Measurements from ENCODE around the gene KLK2.

KLK2 gene

DNA sequence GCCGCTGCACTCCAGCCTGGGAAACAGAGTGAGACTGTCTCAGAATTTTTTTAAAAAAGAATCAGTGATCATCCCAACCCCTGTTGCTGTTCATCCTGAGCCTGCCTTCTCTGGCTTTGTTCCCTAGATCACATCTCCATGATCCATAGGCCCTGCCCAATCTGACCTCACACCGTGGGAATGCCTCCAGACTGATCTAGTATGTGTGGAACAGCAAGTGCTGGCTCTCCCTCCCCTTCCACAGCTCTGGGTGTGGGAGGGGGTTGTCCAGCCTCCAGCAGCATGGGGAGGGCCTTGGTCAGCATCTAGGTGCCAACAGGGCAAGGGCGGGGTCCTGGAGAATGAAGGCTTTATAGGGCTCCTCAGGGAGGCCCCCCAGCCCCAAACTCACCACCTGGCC, at the start of gene KLK2:
Gene KLK2 (plus strand): TSS at position 384 of the 400 bp plus-strand sequence. CDS start 35 bp downstream, outside the sequence.
- no peak for DNase-seq

DNA sequence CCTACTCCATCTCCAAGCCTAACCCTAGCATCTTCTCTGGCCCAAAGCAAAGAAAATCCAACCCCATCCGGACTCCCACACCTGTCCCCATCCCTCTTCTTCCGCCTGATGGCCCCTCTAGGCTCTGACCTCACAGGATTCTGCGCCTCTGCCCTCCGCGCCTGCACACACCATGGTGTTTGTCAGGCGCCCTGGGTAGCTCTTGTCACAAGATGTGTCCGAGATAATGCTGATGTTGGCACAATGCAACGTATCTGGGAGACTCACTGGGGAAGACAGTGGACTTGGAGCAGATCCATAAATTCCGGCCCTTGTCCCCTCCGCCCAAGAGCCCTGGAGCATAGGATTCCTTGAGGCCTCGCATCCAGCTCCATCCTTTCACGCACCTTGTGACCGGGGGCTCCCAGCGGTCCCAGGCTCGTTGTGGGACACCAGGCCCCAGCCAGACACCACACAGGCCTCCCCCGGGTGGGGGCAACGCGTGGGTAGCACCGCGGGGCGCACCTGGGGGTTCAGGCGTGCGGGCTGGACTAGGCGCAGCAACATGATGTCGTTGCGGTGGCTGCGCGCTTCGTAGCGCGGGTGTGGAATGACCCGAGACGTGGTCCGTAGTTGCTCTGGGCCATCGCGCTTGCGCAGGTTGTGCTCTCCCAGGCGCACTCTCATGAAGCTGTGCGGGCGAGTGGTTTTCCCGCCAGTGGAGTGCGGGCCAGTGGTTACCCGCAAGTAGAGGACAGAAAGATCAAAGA, 46.6 kb upstream of the KLK2 start:
- no peak for DNase-seq

DNA sequence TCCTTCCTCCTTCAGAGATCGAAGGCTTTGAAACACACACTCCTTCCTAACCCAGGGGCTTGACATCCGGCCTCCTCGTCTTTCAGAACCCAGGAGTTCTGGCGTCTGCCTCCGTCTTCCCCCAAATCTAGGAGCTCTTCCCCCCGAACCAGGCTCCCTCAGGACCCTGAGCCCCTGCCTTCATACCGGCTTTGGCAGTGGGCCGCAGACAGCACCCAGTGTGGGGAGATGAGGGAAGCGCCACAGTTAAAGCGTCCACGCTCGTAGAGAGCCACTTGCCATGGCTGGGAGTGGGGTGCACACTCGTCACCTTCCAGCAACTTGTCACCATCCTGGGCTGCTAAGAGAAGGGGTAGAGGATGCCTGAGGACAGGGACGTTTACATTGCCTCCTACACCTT, 45.8 kb upstream of the KLK2 start:
- no peak for DNase-seq

DNA sequence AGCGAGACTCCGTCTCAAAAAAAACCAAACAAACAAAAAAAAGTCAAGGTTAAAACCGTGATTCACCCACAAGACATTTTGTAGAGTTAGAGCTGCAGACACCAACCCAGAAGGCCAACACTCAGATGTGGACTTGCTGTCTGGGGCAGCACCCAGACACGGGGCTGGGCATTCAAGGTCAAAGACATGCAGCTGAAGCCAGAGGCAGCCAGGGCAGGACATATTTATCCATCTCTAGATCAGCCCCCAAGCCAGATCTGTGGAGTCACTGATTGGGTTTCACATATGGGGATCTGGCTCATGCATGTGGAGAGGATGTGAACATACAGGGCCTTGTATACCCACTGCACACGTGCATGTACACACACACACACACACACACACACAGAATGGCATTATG, 43.4 kb upstream of the KLK2 start:
- no peak for DNase-seq

DNA sequence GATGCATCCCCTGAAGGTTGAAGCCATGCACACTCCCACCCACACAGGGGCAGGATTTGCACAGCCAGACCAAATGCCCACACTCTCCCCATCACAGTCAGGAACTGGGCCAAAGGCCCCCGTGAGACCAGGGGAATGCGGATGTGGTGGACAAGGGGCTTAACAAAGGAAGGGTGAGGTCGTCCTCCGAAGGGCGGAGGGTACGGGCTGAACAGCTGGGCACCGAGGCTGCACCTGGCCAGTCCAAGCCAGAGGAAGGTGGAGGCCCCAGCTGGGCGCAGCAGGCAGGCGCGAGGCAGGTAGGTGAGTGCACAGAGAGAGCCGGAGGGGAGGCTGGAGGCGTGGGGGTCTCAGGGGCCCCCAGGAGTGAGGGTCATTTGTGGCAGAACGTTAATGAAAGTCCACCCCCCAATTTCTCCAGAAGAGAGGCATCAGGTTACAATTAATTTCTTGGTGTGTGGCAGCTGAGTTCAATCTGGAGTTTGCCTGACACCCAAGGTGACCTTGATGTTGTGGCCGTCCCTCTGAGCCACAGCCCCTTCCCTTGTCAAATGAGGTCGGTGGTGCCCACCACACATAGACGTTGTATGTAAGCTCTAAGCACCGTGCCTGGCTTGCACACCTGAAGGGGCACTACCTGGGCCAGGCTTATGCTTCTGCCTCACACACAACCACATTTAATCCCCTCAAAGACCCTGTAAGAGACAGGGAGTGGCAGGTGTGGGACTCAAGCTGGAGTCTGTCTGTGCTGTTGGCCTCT, 42.8 kb upstream of the KLK2 start:
- DNase-seq: no peak

DNA sequence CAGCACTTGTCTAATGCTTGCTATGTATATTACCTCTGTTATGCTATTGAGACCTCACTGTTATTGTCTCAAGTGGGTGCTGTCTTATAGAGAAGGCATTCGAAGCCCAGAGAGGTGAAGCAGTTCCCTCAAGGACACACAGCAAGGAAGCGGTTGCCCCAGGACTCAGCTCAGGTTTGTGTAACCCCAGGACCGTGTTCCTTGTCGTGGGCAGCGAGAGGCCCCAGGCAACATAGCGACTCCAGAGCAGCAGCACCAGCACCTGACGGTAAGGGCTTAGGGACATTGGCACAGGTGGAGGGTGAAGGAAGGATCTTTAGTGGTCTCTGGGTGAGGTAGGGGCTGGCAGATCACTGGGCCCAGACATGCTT, 42.2 kb upstream of the KLK2 start:
- no peak for DNase-seq

DNA sequence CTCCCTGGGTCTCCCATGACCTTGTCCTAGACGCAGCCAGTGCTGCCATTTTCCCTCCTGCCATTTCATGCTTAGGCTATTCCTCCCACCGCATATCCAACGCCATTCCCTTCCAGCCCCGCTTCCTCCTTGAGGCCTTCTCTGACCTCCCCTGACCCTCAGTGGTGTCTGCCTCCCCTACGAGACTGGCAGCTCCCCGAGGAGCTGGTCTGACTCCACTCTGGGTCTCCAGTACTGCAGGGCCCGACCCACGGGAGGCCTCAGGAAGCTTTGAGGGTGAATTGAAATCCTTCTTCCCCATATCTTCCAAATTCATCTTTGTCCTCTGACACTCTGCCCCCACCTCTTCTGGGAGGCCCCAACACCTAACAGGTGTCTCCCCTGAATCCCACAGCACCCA, 40.6 kb upstream of the KLK2 start:
- DNase-seq: no peak

DNA sequence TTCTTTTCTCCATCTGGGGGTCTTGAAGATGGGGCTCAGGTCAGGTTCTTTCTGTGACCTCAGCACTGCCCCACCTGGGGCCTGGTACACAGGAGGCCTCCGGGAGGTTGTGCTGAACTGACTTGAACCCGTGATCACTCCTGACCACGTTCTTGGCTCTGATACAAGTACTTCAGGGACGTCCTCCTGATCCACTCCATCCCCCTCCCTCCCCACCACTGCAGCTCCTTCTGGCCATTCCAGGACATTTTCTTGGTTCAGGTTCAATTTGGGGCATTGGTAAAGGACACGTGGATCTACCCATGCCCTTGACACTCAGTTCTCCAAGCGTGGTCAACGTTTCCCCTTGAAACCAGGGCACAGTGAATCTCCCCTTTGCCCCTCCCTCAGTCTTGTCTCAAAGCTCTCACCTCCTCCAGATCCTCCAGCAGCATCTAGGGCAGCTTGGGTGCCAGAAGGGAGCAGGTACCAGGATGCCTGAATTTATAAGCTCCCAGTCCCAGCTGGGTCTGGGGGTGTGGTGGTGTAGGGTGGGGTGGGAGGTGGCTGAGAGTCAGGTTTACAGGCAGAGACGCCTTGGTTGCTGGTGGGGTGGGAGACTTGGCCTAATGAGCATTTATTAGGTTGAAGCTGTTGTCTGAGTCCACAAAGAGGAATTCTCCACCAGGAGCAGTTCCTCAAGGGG, 40.0 kb upstream of the KLK2 start, which contains the start of gene KLK15:
Gene KLK15 (minus strand): TSS at position 458 of the 685 bp plus-strand sequence. CDS start 2,082 bp downstream, outside the sequence.
- DNase-seq: no peak

DNA sequence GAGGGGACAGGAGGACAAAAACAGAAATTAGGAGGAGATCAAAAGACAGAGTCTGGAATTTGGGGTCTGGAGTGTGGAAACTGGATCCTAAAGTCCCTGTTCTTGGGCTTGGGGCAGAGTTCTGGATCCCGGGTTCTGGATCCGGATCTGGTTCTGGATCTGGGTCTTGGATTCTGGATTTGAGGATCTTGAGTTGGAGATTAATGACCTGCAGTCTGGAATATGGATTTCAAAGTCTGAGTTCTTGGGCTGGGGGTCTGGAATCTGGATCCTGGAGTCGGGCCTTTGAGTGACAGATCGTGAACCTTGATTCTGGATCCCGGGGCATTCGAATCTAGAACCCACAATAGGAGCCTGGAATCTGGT, 39.5 kb upstream of the KLK2 start:
- DNase-seq: no peak

DNA sequence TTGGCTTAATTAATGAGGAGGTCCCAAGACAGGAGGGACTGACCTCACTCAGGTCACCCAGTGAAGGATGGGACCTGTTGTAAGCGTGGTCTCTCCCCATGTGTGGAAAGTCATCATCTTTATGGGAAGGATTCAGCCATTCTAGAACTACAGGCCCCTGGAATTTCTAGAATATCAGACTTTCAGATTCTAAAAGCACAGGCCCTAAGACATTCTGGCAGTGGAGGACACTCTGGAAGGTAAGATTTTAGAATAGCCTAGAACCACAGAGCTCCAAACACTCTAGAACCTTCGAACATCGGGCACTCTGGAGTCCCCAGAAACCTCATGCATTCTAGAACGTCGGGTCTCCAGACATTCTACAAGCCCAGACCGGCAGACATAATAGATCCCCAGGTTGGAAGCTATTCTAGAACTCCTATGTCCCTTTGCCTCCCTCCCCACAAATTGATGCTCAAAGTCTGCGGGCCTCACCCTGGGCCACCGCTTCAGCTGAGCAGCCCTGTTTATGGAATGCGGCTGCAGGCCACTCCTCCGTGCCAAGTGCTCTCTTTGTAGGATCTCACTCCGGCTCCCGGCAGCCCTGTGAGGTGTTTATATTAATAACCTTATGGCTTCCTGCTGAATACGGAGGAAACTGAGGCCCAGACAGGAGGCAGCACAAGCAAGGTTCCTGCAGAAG, 38.0 kb upstream of the KLK2 start:
- DNase-seq: no peak

DNA sequence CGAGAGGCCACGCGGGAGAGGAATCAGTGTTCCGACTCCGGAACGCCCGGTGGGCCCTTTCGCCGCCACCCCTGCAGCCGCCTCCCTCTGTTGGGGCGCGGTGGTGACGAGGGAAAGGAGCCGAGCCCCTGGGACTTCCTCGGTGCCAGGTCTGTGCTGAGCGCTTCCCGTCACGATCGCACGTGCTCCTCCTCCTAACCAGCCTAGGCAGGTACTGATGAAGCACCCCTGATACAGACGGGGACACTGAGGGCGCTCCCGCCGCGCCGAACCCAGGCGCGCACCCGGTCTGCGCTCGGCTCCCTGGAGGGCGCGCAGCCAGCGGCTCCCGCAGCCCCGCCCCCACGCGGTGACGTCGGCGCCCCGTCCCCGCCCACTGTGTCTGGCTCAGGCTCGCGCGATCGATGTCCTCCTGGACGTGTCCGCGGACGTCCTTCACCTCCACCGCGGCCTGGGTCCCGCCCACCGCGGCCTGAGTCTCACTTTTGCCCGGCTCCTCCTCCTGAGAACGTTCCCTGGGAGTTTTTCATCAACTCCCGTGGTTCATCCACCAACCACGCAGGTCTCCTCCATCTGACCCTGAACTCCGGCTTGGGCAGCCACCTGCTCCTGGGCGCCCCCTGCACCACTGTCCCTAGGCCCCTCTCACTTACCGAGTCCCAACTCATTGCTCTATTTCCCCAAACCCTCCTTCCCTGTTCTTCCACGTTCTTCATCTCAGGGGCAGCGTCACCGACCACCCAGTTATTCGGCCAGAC, 37.3 kb upstream of the KLK2 start:
- DNase-seq: peak; percentile 24

DNA sequence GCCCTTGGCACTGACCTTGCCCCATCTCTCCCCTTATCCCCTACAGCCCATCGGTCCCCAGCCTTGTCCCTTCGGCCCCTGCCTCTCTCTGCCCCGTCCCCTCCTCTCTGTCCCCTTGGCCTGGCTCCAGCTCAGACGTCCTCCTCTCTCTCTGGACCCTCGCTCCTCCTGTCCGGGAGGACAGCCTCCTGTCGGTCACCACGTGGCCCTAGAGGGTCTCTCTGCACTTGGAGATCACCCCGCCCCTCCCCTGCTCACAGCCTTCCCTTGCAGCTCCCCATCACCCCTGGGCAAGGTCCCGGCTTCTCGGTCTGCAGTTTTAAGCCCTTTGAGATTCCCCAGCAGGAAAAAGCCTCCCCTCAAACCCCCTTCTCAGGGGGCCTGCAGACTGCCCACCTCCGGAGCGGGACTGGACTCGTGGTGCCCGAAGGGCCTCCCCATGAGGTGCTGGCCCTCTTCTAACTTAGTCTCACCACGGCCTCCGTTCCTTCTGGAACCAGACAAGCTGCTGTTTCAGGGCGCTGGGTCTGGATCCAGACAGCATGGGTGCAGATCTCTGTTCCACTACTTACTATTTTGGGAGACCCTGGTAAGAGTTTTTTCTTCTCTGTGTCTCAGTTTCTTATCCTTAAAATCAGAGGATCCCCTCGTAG, 36.6 kb upstream of the KLK2 start:
- DNase-seq: no peak

DNA sequence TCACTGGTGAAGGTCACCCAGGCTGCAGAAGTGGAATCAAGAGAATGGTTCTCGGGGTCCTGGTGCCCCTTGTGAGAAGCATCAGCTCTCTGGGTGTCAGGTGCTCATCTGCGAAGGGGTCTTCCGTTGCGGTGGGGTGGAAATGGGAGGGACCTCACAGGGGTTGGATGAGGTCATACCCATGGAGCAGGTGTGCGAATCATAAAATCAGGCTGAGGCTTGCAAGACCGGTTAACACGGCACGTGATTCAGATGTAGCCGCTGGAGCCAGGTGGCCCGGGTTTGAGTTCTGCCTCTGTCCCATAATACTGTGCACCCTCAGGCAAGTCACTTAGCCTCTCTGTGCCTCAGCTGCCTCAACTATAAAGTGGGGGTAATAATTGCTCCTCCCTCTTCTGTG, 35.9 kb upstream of the KLK2 start:
- no peak for DNase-seq

DNA sequence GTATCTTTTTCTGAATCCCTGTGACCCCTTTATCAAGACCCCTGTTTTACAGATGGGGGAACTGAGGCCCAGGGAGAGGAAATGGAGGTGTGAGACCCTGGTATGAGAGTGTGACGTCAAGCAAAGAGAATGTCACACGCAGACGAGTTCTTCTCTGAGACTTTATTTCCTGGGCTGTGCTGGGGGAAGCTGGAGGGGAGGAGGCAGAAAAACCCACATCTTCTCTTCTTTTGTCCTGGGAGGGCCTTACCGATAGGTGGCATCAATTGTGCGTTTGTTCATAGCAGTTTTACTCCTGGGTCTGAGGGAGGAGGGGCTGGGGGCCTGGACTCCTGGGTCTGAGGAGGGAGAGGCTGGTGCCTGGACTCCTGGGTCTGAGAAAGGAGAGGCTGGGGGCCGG, 35.0 kb upstream of the KLK2 start:
- no peak for DNase-seq

DNA sequence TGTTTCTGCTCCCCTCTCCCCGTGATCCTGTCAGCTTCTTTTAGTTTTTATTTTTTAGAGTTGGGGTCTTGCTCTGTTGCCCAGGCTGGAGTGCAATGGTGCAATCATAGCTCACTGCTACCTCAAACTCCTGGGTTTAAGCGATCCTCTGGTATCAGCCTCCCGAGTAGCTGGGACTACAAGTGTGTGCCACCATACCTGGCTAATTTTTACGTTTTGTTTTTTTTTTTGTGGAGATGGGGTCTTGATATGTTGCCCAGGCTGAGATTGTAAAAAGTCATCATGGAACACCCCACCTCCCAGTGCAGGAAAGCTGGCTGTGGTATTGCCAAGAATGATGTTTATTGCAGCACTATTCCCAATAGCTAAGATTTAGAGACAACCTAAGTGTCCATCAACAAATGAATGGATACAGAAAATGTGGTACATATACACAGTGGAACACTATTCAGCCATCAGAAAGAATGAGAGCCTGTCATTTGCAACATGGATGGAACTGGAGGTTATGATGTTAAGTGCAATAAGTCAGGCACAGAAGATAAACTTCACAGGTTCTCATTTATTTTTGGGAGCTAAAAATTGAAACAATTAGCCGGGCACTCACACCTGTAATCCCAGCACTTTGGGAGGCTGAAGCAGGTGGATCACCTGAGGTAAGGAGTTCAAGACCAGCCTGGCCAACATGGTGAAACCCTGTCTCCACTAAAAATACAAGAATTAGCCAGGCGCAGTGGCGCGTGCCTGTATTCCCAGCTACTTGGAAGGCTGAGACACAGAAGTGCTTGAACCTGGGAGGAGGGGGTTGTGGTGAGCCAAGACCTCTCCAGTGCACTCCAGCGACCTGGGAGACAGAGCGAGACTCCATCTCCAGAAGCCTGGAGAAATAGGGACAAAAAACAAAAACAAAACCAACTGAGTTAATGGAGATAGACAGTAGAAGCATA, 33.3 kb upstream of the KLK2 start:
- no peak for DNase-seq

DNA sequence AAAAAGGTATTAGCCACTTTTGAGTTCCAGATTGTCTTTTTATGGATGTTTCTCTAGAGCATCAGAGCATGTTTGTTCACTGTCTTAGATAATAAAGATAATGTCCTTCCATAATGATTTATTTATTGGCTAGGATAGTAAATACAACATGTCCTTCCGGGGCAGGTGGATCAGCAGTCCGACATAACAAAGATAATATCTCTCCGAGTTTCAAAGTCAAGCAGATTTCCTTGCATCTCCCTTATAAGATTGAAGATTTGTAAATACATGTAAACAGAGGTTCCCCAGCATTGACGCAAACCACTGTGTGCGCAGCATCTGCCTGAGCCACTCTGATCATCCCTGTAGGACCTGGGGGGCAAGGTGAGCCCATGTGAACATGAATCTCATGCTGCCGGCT, 31.1 kb upstream of the KLK2 start:
- no peak for DNase-seq

DNA sequence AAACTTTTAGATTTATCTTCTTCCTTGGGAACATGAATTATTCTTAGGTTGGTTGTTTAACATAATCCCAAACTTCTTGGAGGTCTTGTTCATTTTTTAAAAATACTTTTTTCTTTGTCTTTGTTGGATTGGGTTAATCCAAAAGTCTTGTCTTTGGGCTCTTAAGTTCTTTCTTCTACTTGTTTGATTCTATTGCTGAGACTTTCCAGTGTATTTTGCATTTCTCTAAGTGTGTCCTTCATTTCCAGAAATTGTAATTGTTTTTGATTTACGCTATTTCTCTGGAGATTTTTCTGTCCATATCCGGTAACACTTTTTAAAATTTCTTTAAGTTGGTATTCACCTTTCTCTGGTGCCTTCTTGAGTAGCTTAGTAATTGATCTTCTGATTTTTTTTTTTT, 30.0 kb upstream of the KLK2 start:
- no peak for DNase-seq

DNA sequence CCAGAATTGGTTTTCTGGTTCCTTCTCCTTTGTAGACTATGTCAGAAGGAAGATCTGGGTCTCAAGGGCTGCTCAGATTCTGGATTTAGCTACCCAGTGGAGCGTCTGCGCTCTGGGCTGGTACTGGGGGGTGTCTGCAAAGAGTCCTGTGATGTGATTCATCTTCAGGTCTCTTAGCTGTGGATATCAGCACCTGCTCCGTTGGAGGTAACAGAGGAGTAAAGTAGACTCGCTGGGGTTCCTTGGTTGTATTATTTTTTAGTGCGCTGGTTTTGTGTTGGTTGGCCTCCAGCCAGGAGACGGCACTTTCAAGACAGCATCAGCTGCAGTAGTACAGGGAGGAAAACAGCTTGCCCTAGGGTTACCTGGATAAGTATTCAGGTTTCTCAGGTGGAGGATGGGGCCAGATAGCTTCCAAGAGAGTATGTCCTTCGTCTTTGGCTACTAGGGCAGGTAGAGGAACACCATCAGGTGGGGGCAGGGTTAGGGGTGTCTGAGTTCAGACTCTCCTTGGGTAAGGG, 29.5 kb upstream of the KLK2 start:
- no peak for DNase-seq

DNA sequence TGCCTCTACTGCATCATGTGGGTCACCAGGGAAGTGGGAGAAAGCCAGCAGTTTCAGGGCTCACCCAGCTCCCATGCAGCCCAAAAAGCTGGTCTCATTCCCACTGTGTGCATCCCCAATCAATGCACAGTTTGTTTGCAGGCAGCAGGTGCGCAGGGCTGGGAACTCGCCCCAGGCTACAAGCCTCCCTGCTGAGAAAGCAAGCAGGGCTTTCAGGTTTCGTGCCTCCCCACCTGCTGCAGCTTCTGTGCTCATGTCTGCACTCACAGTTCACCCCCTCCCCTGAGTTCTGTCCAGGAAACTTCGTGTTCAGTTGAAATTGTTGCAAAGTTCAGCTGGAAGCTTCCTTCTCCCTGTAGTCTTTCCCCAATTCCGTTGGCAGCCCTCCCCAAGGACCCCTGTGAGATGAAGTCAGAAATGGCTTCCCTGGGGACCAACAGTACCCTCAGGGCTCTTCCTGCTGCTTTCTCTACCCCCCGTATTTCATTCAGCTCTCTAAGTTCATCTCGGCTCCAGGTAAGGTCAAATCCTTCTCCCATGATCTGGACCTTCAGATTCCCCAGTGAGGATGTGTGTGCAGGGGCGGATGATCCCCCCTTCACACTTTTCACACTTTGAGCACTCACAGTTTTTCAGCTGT, 28.8 kb upstream of the KLK2 start:
- no peak for DNase-seq

DNA sequence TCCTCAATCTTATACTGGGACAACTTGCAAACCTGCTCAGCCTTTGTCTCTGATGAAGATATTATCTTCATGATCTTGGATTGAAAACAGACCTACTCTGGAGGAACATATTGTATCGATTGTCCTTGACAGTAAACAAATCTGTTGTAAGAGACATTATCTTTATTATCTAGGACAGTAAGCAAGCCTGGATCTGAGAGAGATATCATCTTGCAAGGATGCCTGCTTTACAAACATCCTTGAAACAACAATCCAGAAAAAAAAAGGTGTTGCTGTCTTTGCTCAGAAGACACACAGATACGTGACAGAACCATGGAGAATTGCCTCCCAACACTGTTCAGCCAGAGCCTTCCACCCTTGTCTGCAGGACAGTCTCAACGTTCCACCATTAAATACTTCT, 22.5 kb upstream of the KLK2 start:
- no peak for DNase-seq
